ENCODE results near the gene GLOD4. TPM values are rescaled to one million over a fixed set of nuclear protein-coding genes. Genes with fewer than 3 reads are reported as not detected.

The GLOD4 gene
- total and polyA plus RNA-seq, 10 of the 15 experiments (the other 5 are each of a cell fraction or from before 2014, with no cell fraction given), result 40.8 to 107 (median 81.2) TPM

GRCh38 chr17:751269-752001 is 30.6 kb downstream of the GLOD4 start (continued):
- no peak for TF ChIP-seq HDAC6 (IDR thresholded peaks at IDR 0.05; ENCODE audit: unreplicated experiment)
- no peak for TF ChIP-seq BCLAF1 (IDR thresholded peaks at IDR 0.05)
- no peak for TF ChIP-seq KDM1A (IDR thresholded peaks at IDR 0.05; ENCODE audit: borderline replicate concordance)
- TF ChIP-seq STAT3 (IDR thresholded peaks at IDR 0.05; ENCODE audit: low read depth, low read length), result no peak
- TF ChIP-seq NFYB (IDR thresholded peaks at IDR 0.05; ENCODE audit: insufficient read depth, low read depth, low read length), result no peak
- TF ChIP-seq, protein P1, sequence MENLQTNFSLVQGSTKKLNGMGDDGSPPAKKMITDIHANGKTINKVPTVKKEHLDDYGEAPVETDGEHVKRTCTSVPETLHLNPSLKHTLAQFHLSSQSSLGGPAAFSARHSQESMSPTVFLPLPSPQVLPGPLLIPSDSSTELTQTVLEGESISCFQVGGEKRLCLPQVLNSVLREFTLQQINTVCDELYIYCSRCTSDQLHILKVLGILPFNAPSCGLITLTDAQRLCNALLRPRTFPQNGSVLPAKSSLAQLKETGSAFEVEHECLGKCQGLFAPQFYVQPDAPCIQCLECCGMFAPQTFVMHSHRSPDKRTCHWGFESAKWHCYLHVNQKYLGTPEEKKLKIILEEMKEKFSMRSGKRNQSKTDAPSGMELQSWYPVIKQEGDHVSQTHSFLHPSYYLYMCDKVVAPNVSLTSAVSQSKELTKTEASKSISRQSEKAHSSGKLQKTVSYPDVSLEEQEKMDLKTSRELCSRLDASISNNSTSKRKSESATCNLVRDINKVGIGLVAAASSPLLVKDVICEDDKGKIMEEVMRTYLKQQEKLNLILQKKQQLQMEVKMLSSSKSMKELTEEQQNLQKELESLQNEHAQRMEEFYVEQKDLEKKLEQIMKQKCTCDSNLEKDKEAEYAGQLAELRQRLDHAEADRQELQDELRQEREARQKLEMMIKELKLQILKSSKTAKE (IDR thresholded peaks at IDR 0.05; ENCODE audit: low read depth, poor library complexity, severe bottlenecking), result no peak
- no peak for TF ChIP-seq CEBPB (IDR thresholded peaks at IDR 0.05; ENCODE audit: borderline replicate concordance in 1 of 2, low read depth in 2 of 2, low read length in 2 of 2)
- TF ChIP-seq, protein P2, sequence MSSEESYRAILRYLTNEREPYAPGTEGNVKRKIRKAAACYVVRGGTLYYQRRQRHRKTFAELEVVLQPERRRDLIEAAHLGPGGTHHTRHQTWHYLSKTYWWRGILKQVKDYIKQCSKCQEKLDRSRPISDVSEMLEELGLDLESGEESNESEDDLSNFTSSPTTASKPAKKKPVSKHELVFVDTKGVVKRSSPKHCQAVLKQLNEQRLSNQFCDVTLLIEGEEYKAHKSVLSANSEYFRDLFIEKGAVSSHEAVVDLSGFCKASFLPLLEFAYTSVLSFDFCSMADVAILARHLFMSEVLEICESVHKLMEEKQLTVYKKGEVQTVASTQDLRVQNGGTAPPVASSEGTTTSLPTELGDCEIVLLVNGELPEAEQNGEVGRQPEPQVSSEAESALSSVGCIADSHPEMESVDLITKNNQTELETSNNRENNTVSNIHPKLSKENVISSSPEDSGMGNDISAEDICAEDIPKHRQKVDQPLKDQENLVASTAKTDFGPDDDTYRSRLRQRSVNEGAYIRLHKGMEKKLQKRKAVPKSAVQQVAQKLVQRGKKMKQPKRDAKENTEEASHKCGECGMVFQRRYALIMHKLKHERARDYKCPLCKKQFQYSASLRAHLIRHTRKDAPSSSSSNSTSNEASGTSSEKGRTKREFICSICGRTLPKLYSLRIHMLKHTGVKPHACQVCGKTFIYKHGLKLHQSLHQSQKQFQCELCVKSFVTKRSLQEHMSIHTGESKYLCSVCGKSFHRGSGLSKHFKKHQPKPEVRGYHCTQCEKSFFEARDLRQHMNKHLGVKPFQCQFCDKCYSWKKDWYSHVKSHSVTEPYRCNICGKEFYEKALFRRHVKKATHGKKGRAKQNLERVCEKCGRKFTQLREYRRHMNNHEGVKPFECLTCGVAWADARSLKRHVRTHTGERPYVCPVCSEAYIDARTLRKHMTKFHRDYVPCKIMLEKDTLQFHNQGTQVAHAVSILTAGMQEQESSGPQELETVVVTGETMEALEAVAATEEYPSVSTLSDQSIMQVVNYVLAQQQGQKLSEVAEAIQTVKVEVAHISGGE (CRISPR knock-in tag; IDR thresholded peaks at IDR 0.05), result no peak
- TF ChIP-seq CBX5 (IDR thresholded peaks at IDR 0.05; ENCODE audit: low read depth), result no peak
- TF ChIP-seq SREBF1 (IDR thresholded peaks at IDR 0.05; ENCODE audit: low read length), result no peak
- no peak for TF ChIP-seq BCL3 (IDR thresholded peaks at IDR 0.05; ENCODE audit: borderline replicate concordance, insufficient read depth, low read depth, low read length, poor library complexity, severe bottlenecking)
- TF ChIP-seq EZH2 (IDR thresholded peaks at IDR 0.05; ENCODE audit: borderline replicate concordance, control insufficient read depth, low read depth, low read length), result no peak
- TF ChIP-seq, protein P3, sequence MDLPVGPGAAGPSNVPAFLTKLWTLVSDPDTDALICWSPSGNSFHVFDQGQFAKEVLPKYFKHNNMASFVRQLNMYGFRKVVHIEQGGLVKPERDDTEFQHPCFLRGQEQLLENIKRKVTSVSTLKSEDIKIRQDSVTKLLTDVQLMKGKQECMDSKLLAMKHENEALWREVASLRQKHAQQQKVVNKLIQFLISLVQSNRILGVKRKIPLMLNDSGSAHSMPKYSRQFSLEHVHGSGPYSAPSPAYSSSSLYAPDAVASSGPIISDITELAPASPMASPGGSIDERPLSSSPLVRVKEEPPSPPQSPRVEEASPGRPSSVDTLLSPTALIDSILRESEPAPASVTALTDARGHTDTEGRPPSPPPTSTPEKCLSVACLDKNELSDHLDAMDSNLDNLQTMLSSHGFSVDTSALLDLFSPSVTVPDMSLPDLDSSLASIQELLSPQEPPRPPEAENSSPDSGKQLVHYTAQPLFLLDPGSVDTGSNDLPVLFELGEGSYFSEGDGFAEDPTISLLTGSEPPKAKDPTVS (IDR thresholded peaks at IDR 0.05; ENCODE audit: low read depth, low read length), result no peak
- TF ChIP-seq PAX5 (IDR thresholded peaks at IDR 0.05; ENCODE audit: borderline replicate concordance, low read depth, low read length), result no peak
- 0 out of 2 replicates have a peak, but pooled peaks have one; percentile 61 for TF ChIP-seq HDAC2 (IDR thresholded peaks at IDR 0.05)
- TF ChIP-seq MXI1 (IDR thresholded peaks at IDR 0.05; ENCODE audit: low read depth, low read length), result peak; percentile 15
- TF ChIP-seq RAD21 (IDR thresholded peaks at IDR 0.05; ENCODE audit: insufficient read depth, low read depth, low read length), result no peak

All from GM12878 (cell line).